IPS DF 6.9 (cell line): ENCODE data around the gene ORAI2.
"Not testable (repeated sequence)": the region's sequence is repeated elsewhere in the genome, so short reads cannot be mapped to it uniquely, and the experiment has no call there.

ENCODE experiments used
- DNase-seq: peaks from one replicate; pipeline ENCODE4 v3.0.0-alpha.2; 2013; ENCODE audit warnings: low read depth, low spot score
- H3K27ac ChIP-seq: one replicate; pipeline ENCODE4 v1.5.1; 2013; ENCODE audit warnings: low read length, control low read depth
- H3K27me3 ChIP-seq: 2 replicates; pipeline ENCODE4 v1.6.1; 2013; ENCODE audit warnings: mild to moderate bottlenecking, low read length; ENCODE audit not compliant: control insufficient read depth, insufficient read depth
- H3K36me3 ChIP-seq: 2 replicates; pipeline ENCODE4 v1.6.1; 2013; ENCODE audit warnings: low read length; ENCODE audit not compliant: control insufficient read depth, insufficient read depth
- H3K4me1 ChIP-seq: 2 replicates; pipeline ENCODE4 v1.6.1; 2013; ENCODE audit warnings: low read length; ENCODE audit not compliant: control insufficient read depth, insufficient read depth
- H3K4me3 ChIP-seq: 2 replicates; pipeline ENCODE4 v1.5.1; 2013; ENCODE audit warnings: mild to moderate bottlenecking, low read length
- H3K9me3 ChIP-seq: 2 replicates; pipeline ENCODE4 v1.6.1; 2013; ENCODE audit warnings: low read length, inconsistent platforms; ENCODE audit not compliant: control insufficient read depth, insufficient read depth
- WGBS: extraction: QIAGEN DNeasy Blood & Tissue Kit; methylation state at CpG from one replicate; pipeline ENCODE4 v1.1.7; 2013; ENCODE audit warnings: mixed read lengths, missing lambda C conversion rate; ENCODE audit not compliant: insufficient read length, insufficient coverage; 5-methylcytosine and 5-hydroxymethylcytosine counted together

The ORAI2 gene

DNA sequence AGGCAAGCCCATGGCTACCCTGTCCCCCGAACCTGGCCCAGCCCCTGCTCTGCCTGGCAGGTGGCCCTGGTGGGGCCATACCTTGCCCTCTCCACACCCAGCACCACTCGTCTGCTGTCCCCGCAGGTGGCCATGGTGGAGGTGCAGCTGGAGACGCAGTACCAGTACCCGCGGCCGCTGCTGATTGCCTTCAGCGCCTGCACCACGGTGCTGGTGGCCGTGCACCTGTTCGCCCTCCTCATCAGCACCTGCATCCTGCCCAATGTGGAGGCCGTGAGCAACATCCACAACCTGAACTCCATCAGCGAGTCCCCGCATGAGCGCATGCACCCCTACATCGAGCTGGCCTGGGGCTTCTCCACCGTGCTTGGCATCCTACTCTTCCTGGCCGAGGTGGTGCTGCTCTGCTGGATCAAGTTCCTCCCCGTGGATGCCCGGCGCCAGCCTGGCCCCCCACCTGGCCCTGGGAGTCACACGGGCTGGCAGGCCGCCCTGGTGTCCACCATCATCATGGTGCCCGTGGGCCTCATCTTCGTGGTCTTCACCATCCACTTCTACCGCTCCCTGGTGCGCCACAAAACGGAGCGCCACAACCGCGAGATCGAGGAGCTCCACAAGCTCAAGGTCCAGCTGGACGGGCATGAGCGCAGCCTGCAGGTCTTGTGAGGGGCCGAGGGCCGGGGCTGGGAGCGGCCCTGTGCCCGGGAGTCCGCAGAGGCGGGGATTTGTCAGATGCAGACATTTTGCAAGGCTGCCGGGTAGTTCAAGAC lies 13.2 kb downstream of the ORAI2 start:
- no peak for DNase-seq
- no peaks in the 10 kb centered on the region for H3K4me1 ChIP-seq
- H3K36me3 ChIP-seq = peaks cover 6% of the 10 kb centered on the region; the same call in 1 of the 2 replicates
- WGBS = no CpG with 5 or more reads among the region's 41 CpGs
- no peaks in the 10 kb centered on the region for H3K27me3 ChIP-seq
- no peak overlapping the region for H3K4me3 ChIP-seq
- H3K9me3 ChIP-seq = no peaks in the 10 kb centered on the region
- no peak overlapping the region for H3K27ac ChIP-seq

DNA sequence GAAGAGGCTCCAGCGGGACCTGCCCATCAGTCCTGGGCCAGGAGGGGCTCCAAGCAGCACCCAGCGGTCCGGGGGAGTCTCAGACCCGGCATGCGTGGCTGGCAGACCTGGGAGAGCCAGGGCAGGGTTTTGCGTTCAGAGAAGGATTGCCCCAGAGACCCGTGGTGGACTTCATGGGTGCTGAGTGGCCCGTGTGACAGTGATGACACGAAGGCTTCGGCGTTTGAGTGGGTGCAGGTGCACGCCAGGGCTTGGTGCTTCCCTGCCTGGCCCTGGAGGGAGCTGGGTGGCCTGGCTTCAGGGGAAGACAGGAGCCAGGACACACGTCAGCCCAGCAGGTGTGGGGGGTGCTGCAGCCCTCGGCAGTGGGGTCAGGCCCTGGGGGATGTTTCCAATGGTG lies 13.9 kb downstream of the ORAI2 start:
- H3K9me3 ChIP-seq = no peaks in the 10 kb centered on the region
- H3K27me3 ChIP-seq = no peaks in the 10 kb centered on the region
- H3K36me3 ChIP-seq = peaks cover 6% of the 10 kb centered on the region; the same call in 1 of the 2 replicates
- no CpG with 5 or more reads among the region's 14 CpGs for WGBS
- no peaks in the 10 kb centered on the region; the same call in 1 of the 2 replicates for H3K4me1 ChIP-seq
- no peak overlapping the region for H3K27ac ChIP-seq
- no peak overlapping the region for H3K4me3 ChIP-seq
- no peak for DNase-seq

DNA sequence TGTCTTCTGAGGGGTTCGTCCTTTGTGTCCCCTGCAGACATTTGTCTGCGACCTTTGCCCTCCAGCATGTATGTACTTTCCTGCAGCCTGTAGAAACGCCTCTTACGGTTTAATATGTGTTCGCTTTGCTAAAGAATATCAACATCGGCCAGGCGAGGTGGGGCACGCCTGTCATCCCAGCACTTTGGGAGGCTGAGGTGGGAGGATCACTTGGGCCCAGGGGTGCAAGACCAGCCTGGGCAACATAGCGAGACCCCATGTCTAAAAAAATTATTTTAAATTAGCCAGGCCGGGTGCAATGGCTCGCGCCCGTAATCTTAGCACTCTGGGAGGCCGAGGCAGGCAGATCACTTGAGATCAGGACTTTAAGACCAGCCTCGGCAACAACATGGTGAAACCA lies 15.8 kb downstream of the ORAI2 start:
- WGBS = no CpG with 5 or more reads among the region's 15 CpGs
- no peak for DNase-seq
- Histone ChIP-seq H3K27me3 (no peaks in the 10 kb centered on the region), H3K36me3 (peaks cover 6% of the 10 kb centered on the region; the same call in 1 of the 2 replicates), H3K27ac (no peak overlapping the region), H3K9me3 (no peaks in the 10 kb centered on the region), H3K4me3 (no peak overlapping the region), H3K4me1 (no peaks in the 10 kb centered on the region; the same call in 1 of the 2 replicates)

DNA sequence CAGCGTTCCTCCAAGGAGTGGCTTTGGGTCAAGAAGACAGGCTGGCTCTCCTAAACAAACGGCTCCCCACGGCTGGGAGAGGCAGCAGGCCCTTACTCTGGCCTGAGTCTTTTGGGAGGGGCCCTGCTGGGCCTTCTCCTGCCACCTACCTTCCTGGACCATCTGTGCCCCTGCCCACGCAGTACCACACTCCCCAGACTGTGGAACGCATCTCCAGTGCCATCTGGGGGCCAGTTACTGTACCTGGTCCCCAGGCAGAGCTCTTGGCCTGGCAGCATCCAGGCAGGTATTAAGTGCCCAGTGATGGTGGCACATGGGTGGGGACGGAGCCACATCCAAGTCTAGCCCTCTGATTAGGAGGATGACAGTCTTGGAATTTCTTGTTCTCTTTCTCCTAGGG lies 16.9 kb downstream of the ORAI2 start:
- DNase-seq = no peak
- Histone ChIP-seq H3K9me3 (no peaks in the 10 kb centered on the region), H3K36me3 (peaks cover 6% of the 10 kb centered on the region; the same call in 1 of the 2 replicates), H3K4me1 (no peaks in the 10 kb centered on the region; the same call in 1 of the 2 replicates), H3K27me3 (no peaks in the 10 kb centered on the region), H3K27ac (no peak overlapping the region), H3K4me3 (no peak overlapping the region)
- no CpG with 5 or more reads among the region's 6 CpGs for WGBS

DNA sequence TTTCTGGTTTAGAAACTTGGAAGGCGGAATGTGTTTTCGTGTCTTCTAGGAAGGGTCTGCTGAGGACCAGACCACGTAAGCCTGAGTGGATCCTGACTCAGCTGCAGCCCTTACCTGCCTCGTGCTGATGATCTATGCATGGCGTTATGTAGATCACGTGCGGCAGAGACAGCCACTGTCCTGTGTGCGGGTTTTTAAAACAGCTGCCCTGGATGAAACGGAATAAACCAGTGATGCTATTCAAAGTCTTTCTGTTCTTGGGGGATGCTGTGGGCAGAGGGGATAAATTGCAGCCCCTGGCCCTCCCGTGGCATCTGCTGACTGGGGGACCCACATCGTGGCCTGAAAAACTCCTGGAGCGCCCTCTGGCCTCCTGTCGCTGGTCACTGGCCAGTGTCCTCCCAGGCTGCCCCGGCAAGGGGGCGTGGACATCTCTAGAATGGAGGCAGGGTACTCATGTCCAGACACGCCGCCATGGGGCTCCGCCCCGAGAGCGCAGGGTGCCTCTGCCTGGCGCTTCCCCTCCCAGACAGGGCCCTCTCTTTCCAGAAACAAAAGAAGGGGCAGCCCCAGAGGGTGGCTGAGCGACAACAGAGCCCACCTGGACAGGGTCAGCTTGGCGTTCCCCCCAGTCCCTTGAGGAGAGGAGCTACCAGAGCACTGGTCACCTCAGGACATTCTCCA lies 18.1 kb downstream of the ORAI2 start:
- H3K36me3 ChIP-seq = peaks cover 3% of the 10 kb centered on the region; the same call in 1 of the 2 replicates
- no peaks in the 10 kb centered on the region for H3K27me3 ChIP-seq
- H3K4me3 ChIP-seq = no peak overlapping the region
- no CpG with 5 or more reads among the region's 23 CpGs for WGBS
- DNase-seq = no peak
- no peaks in the 10 kb centered on the region for H3K9me3 ChIP-seq
- no peaks in the 10 kb centered on the region; the same call in 1 of the 2 replicates for H3K4me1 ChIP-seq
- no peak overlapping the region for H3K27ac ChIP-seq

DNA sequence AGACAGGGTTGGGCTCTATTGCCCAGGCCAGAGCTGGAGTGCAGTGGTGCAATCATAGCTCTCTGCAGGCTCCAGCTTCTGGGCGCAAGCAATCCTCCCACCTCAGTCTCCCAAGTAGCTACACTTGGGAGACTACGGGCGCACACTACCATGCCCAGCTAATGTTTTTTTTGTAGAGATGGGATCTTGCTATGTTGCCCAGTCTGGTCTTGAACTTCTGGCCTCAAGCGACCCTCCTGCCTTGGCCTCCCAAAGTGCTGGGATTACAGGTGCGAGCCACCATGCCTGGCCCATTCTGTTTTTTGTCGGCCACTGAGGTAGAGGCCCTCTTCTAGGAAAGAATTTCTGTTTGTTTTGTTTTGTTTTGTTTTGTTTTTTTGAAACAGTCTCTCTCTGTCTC lies 19.1 kb downstream of the ORAI2 start:
- no peaks in the 10 kb centered on the region for H3K27me3 ChIP-seq
- H3K4me1 ChIP-seq = no peaks in the 10 kb centered on the region; the same call in 1 of the 2 replicates
- no peak for DNase-seq
- WGBS = no CpG with 5 or more reads among the region's 6 CpGs
- H3K27ac ChIP-seq = no peak overlapping the region
- H3K4me3 ChIP-seq = no peak overlapping the region
- H3K36me3 ChIP-seq = peaks cover 5% of the 10 kb centered on the region
- H3K9me3 ChIP-seq = no peaks in the 10 kb centered on the region

DNA sequence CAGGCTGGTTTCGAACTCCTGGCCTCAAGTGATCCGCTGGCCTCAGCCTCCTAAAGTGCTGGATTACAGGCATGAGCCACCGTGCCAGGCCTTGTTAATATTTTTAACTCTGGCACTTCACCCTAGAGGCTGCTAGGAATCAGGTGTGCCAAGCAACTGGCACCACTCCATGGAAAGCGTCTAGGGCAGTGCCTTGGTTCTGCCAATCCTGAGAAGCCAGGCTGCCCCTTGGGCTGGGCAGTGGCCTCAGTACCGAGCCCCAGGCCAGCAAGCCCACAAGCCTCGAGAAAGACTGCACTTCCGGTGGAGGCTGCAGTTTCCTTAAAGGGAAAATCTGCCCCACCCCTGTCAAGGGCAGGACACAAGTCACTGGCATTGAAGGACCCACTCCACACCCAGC lies 19.9 kb downstream of the ORAI2 start:
- Histone ChIP-seq H3K36me3 (peaks cover 11% of the 10 kb centered on the region), H3K4me3 (no peak overlapping the region), H3K27ac (no peak overlapping the region), H3K9me3 (no peaks in the 10 kb centered on the region), H3K27me3 (no peaks in the 10 kb centered on the region), H3K4me1 (no peaks in the 10 kb centered on the region; the same call in 1 of the 2 replicates)
- DNase-seq = no peak
- WGBS = no CpG with 5 or more reads among the region's 7 CpGs

DNA sequence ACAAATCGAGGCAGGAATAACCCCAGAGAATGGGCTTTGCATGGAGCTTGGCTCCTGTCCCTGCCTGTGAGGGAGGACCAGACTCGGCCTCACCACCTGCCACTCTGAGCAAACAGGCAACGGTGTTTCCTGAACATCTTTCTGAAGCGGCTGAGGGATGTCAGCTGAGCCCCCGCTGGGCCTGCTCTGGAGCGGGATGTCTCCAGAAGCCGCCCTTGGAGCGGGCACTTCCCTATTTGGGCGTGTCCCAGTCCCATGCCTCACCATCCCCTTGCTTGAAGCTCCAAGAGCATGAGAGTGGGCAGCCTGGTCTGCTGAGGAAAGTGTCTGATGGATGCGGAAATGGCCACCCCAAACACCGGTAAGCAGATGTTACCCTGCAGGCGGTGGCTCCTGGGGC lies 21.1 kb downstream of the ORAI2 start:
- no CpG with 5 or more reads among the region's 12 CpGs for WGBS
- no peaks in the 10 kb centered on the region for H3K27me3 ChIP-seq
- no peak overlapping the region for H3K4me3 ChIP-seq
- peaks cover 15% of the 10 kb centered on the region for H3K36me3 ChIP-seq
- H3K4me1 ChIP-seq = no peaks in the 10 kb centered on the region; the same call in 1 of the 2 replicates
- no peaks in the 10 kb centered on the region for H3K9me3 ChIP-seq
- H3K27ac ChIP-seq = no peak overlapping the region
- DNase-seq = no peak

DNA sequence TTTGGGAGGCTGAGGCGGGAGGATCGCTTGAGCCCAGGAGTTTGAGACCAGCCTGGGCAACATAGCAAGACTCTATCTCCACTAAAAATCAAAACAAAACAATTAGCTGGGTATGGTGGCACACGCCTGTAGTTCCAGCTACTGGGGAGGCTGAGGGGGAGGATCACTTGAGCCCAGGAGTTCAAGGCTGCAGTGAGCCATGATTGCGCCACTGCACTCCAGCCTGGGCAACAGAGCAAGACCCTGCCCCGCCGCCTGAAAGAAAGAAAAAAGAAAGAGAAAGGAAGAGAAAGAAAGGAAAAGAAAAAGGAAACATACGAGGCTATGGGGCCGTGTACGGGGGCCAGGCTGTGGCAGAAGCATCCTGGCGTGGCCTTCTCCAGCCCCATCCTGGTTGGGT lies 21.6 kb downstream of the ORAI2 start:
- not testable (repeated sequence) for H3K27me3 ChIP-seq, DNase-seq, H3K27ac ChIP-seq, H3K9me3 ChIP-seq, H3K4me3 ChIP-seq, H3K4me1 ChIP-seq
- no CpG with 5 or more reads among the region's 10 CpGs for WGBS
- H3K36me3 ChIP-seq = peaks cover 15% of the 10 kb centered on the region

DNA sequence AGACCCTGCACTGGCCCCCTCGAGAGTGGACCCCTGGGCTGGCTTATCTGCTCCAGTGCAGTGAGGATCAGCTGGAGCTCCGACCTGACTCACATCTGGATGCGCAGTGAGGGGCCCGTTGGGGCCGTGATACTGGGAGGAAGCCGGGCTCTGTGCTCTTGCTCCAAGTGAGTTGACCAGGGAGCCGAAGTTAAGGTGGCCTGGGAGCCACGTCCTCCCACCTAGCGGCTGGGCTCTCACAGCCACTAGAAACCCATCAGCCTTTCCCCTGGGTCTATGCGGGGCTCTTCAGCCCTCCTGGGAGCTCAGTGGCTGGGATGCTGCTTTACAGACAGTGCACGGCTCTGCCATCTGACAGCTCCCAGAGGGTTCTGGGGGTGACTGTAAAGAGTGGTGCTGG lies 22.2 kb downstream of the ORAI2 start:
- H3K36me3 ChIP-seq = peaks cover 15% of the 10 kb centered on the region
- H3K27me3 ChIP-seq = no peaks in the 10 kb centered on the region
- no peaks in the 10 kb centered on the region; the same call in 1 of the 2 replicates for H3K4me1 ChIP-seq
- WGBS = no CpG with 5 or more reads among the region's 11 CpGs
- H3K27ac ChIP-seq = no peak overlapping the region
- no peak overlapping the region for H3K4me3 ChIP-seq
- no peaks in the 10 kb centered on the region for H3K9me3 ChIP-seq
- DNase-seq = no peak
